ENCODE results near the gene C1QTNF6.

DNA sequence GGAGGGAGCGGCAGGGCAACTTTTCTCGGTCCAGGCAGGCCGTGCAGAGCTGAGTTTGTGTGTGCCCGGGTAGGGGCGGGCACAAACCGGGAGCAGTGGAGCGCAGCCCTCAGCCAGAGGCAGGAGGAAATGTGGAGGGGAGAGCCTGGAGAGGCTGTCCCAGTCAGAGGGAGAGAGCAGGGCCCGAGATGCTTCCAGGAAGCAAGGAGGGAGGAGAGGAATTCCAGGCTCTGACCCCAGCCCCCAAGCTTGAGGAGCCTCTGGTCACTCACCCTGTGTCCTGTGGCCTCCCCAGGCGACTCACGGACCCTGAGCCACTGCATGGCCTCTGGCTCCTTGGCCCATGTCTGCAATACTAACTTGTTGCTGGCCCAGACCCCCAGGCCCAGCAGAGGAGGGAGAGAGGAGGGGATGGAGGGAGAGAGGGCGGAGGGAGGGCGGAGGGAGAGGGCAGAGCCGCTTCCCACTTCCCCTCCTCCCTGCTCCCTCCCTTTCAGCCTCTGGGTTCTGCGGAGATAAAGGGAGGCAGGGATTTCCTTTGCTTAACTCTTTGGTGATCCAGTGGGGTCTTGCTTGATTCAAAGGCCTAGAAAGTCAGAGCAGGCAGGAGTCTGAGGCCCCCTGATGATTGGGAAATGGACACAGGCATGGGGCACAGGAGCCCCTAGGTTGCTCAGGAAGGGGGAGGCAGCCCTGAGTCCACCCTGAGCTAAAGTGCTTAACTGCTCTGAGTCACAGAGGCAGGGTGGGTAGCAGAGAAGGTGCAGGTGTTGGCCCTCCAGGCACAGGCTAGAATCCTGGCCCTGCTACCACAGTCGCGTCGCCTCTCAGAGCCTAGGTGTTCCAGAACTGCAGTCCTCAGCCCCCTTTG lies at the start of gene C1QTNF6:
- TF ChIP-seq, protein P1, sequence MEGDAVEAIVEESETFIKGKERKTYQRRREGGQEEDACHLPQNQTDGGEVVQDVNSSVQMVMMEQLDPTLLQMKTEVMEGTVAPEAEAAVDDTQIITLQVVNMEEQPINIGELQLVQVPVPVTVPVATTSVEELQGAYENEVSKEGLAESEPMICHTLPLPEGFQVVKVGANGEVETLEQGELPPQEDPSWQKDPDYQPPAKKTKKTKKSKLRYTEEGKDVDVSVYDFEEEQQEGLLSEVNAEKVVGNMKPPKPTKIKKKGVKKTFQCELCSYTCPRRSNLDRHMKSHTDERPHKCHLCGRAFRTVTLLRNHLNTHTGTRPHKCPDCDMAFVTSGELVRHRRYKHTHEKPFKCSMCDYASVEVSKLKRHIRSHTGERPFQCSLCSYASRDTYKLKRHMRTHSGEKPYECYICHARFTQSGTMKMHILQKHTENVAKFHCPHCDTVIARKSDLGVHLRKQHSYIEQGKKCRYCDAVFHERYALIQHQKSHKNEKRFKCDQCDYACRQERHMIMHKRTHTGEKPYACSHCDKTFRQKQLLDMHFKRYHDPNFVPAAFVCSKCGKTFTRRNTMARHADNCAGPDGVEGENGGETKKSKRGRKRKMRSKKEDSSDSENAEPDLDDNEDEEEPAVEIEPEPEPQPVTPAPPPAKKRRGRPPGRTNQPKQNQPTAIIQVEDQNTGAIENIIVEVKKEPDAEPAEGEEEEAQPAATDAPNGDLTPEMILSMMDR (IDR thresholded peaks at IDR 0.05; ENCODE audit: poor library complexity, severe bottlenecking): no peak
- TF ChIP-seq EP300 (conservative IDR thresholded peaks at IDR 0.05; ENCODE audit: poor library complexity, severe bottlenecking): no peak
- TF ChIP-seq TAF1 (IDR thresholded peaks at IDR 0.05; ENCODE audit: low read depth): no peak
- TF ChIP-seq POLR2AphosphoS5 (IDR thresholded peaks at IDR 0.05): no peak
- TF ChIP-seq, protein P2, sequence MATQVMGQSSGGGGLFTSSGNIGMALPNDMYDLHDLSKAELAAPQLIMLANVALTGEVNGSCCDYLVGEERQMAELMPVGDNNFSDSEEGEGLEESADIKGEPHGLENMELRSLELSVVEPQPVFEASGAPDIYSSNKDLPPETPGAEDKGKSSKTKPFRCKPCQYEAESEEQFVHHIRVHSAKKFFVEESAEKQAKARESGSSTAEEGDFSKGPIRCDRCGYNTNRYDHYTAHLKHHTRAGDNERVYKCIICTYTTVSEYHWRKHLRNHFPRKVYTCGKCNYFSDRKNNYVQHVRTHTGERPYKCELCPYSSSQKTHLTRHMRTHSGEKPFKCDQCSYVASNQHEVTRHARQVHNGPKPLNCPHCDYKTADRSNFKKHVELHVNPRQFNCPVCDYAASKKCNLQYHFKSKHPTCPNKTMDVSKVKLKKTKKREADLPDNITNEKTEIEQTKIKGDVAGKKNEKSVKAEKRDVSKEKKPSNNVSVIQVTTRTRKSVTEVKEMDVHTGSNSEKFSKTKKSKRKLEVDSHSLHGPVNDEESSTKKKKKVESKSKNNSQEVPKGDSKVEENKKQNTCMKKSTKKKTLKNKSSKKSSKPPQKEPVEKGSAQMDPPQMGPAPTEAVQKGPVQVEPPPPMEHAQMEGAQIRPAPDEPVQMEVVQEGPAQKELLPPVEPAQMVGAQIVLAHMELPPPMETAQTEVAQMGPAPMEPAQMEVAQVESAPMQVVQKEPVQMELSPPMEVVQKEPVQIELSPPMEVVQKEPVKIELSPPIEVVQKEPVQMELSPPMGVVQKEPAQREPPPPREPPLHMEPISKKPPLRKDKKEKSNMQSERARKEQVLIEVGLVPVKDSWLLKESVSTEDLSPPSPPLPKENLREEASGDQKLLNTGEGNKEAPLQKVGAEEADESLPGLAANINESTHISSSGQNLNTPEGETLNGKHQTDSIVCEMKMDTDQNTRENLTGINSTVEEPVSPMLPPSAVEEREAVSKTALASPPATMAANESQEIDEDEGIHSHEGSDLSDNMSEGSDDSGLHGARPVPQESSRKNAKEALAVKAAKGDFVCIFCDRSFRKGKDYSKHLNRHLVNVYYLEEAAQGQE (IDR thresholded peaks at IDR 0.05; ENCODE audit: borderline replicate concordance): no peak
- no peak for TF ChIP-seq EZH2 (IDR thresholded peaks at IDR 0.05; ENCODE audit: borderline replicate concordance, insufficient read depth, low read length, poor library complexity, severe bottlenecking)
- TF ChIP-seq RAD21 (conservative IDR thresholded peaks at IDR 0.05): no peak
- no peak for TF ChIP-seq SMC3 (conservative IDR thresholded peaks at IDR 0.05; ENCODE audit: poor library complexity)

Measured in neural cell (in vitro differentiated cells).